Measurements from ENCODE around the gene SCYL1. TPM values are rescaled to one million over a fixed set of nuclear protein-coding genes. Genes with fewer than 3 reads are reported as not detected.

SCYL1 gene
- total RNA-seq, 1 donor from 2014 or later = 74.4 TPM

DNA sequence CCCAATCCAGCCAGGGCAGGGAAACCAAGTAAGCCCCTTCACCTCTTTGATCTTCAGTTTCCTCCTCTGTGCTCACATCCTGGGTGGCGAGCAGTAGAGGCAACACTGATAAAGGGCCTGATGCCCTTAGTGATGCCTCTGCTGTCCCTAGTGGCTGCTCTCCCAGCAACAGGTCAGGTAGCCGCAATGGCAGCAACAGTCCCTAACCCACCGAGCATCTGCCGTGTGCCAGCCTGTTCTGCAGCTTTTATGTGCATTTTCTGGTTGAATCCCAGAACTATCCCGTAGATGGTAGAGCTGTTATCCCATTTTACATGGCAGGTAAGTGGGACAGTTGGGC, 5.2 kb downstream of the SCYL1 start:
- ATAC-seq (no peak), DNase-seq (no peak)
- Histone ChIP-seq H3K27ac (no peak overlapping the region), H3K27me3 (no peaks in the 10 kb centered on the region), H3K36me3 (peaks cover 79% of the 10 kb centered on the region), H3K9me3 (no peaks in the 10 kb centered on the region), H3K4me3 (no peak overlapping the region), H3K4me1 (peaks cover 10% of the 10 kb centered on the region)
- intact Hi-C loops (cut with DNase I) = no loop called here
- TF ChIP-seq, protein P1, sequence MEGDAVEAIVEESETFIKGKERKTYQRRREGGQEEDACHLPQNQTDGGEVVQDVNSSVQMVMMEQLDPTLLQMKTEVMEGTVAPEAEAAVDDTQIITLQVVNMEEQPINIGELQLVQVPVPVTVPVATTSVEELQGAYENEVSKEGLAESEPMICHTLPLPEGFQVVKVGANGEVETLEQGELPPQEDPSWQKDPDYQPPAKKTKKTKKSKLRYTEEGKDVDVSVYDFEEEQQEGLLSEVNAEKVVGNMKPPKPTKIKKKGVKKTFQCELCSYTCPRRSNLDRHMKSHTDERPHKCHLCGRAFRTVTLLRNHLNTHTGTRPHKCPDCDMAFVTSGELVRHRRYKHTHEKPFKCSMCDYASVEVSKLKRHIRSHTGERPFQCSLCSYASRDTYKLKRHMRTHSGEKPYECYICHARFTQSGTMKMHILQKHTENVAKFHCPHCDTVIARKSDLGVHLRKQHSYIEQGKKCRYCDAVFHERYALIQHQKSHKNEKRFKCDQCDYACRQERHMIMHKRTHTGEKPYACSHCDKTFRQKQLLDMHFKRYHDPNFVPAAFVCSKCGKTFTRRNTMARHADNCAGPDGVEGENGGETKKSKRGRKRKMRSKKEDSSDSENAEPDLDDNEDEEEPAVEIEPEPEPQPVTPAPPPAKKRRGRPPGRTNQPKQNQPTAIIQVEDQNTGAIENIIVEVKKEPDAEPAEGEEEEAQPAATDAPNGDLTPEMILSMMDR (IDR thresholded peaks at IDR 0.05) = peak; percentile 11

DNA sequence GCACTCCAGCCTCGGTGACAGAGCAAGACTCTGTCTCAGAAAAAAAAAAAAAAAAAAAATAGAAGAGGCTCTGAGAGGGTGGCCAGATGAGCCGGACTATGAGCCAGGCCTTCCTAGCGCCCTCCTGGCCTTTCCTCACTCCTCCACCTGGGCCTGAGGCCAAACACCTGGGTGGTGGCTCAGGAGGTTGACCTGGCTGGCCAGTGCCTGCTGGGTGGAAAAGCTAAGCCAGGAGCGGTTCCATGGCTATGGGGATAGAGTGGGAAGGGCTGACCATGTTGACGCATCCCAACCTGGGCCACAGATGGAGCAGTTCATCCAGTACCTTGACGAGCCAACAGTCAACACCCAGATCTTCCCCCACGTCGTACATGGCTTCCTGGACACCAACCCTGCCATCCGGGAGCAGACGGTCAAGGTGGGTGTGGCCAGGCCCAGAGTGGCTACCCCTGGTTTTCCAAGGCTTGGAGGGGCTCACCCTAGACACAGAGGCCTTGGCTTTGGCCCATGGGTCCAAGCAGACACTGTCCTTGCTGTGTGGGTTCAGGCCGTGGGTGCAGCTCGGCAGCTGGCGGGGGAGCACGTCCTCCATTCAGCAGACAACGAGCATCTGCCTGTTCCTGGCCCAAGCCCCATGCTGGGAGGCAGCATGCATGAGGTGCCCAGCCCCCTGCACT, 7.6 kb downstream of the SCYL1 start:
- Histone ChIP-seq H3K4me1 (no peaks in the 10 kb centered on the region), H3K36me3 (peaks cover 85% of the 10 kb centered on the region), H3K27me3 (no peaks in the 10 kb centered on the region), H3K27ac (no peak overlapping the region), H3K9me3 (no peaks in the 10 kb centered on the region), H3K4me3 (no peak overlapping the region)
- ATAC-seq (no peak), DNase-seq (no peak)
- TF ChIP-seq, protein P1 (IDR thresholded peaks at IDR 0.05) = no peak
- intact Hi-C loops (cut with DNase I) = no loop called here

DNA sequence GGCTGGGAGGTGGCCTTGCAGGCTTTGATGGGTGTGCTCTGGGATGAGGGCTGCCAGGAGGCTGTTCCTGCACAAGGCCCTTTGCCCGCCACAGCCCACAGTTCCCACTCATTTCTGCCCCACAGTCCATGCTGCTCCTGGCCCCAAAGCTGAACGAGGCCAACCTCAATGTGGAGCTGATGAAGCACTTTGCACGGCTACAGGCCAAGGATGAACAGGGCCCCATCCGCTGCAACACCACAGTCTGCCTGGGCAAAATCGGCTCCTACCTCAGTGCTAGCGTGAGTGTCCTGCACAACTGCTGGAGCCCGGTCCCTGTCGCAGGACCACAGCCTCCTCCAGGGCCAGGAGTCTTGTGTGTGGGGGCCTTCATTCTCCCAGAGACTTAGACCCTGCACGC, 10.2 kb downstream of the SCYL1 start:
- Histone ChIP-seq H3K4me3 (no peak overlapping the region), H3K36me3 (peaks cover 82% of the 10 kb centered on the region), H3K27ac (no peak overlapping the region), H3K27me3 (no peaks in the 10 kb centered on the region), H3K4me1 (peaks cover 6% of the 10 kb centered on the region), H3K9me3 (no peaks in the 10 kb centered on the region)
- DNase-seq (no peak), ATAC-seq (no peak)
- intact Hi-C loops (cut with DNase I) = no loop called here
- TF ChIP-seq, protein P1 (IDR thresholded peaks at IDR 0.05) = no peak

DNA sequence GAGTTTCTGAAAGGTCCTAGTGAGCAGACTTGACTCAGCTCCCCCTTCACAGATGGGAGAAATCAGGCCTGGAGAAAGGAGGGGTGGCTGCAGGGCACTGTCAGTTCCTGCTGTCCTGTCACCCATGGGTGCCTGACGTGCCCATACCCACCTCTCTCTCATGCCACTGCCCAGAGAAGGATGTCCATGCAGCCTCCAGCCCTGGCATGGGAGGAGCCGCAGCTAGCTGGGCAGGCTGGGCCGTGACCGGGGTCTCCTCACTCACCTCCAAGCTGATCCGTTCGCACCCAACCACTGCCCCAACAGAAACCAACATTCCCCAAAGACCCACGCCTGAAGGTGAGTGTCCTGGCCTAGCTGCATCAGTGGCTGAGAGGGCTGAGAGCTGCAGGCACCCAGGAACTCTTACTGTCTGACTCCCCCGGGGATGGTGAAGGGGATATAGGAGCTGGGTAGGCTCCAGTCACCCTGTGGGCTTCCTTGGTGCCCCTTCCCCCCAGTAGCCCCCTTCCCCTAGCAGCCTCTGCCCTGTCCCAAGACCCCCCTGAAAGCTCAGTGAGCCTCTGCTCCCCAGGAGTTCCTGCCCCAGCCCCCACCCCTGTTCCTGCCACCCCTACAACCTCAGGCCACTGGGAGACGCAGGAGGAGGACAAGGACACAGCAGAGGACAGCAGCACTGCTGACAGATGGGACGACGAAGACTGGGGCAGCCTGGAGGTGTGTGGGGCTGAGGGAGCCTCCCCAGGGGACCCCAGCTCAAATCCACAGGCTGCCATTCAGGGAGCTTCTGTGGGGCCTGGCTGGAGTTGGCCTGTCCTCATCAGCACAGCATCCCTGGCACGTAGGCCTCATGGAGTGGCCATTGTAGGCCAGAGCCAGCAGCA, 11.8 kb downstream of the SCYL1 start:
- Histone ChIP-seq H3K4me1 (peaks cover 15% of the 10 kb centered on the region), H3K36me3 (peaks cover 66% of the 10 kb centered on the region), H3K9me3 (no peaks in the 10 kb centered on the region), H3K4me3 (no peak overlapping the region), H3K27ac (no peak overlapping the region), H3K27me3 (no peaks in the 10 kb centered on the region)
- ATAC-seq = no peak
- intact Hi-C loops (cut with DNase I) = no loop called here
- TF ChIP-seq, protein P1 (IDR thresholded peaks at IDR 0.05) = no peak
- DNase-seq = no peak

DNA sequence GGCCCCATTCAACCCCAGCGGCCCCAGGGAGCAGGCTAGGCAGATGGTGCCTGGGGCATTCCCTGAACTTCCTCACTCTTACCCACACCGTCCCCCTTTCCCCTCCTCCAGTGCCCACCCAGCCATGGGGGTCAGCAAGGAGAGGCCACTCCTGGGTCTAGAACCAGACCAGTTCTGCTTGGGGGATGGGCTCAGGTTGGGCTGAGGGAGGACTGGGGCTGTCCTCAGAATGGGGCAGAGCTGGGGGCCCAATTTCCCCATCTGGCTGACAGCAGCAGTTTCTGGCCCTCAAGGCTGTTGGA, 12.4 kb downstream of the SCYL1 start:
- no peak overlapping the region for H3K4me3 ChIP-seq
- TF ChIP-seq, protein P1 (IDR thresholded peaks at IDR 0.05) = no peak
- intact Hi-C loops (cut with DNase I) = no loop called here
- no peak for DNase-seq
- no peaks in the 10 kb centered on the region for H3K27me3 ChIP-seq
- no peak for ATAC-seq
- no peaks in the 10 kb centered on the region for H3K9me3 ChIP-seq
- peaks cover 20% of the 10 kb centered on the region for H3K4me1 ChIP-seq
- no peak overlapping the region for H3K27ac ChIP-seq
- peaks cover 60% of the 10 kb centered on the region for H3K36me3 ChIP-seq
